Panc1 (cell line): ENCODE measurements around the gene IL17REL.

Experiments
- CTCF ChIP-seq: fragments of 450-650 bp; IDR thresholded peaks from 2 replicates; pipeline ENCODE4 v1.5.1; 2017; ENCODE audit warnings: mild to moderate bottlenecking
- TCF7L2 ChIP-seq: IDR thresholded peaks from 2 replicates; pipeline ENCODE4 v1.6.1; 2011; ENCODE audit warnings: mild to moderate bottlenecking, low read depth, low read length, inconsistent platforms

GRCh38 chr22:49950396-49950994 is 62.1 kb downstream of the IL17REL start:
- TF ChIP-seq TCF7L2 (no peak), CTCF (no peak)
